Nephron (organoid): Measurements from ENCODE around the gene COL6A2.
"Not testable (repeated sequence)": the region's sequence is repeated elsewhere in the genome, so short reads cannot be mapped to it uniquely, and the experiment has no call there.

Experiments used
- H3K27ac Mint-ChIP-seq, 3 experiments: 2 replicates each; pipeline ENCODE4 v1.8.0; 2020; ENCODE audit warnings: mixed read lengths in 3 of 3, mild to moderate bottlenecking in 2 of 3, moderate library complexity in 1 of 3
- H3K27me3 Mint-ChIP-seq: 2 replicates; pipeline ENCODE4 v1.8.0; 2021; ENCODE audit warnings: low read depth, mild to moderate bottlenecking, moderate library complexity, mixed read lengths
- H3K36me3 Mint-ChIP-seq: 2 replicates; pipeline ENCODE4 v1.8.0; 2020; ENCODE audit warnings: low read depth, mixed read lengths
- H3K4me1 Mint-ChIP-seq: 2 replicates; pipeline ENCODE4 v1.8.0; 2020; ENCODE audit warnings: mixed read lengths
- H3K4me3 Mint-ChIP-seq, 3 experiments: 2 replicates each; pipeline ENCODE4 v1.8.0; 2020; ENCODE audit warnings: mild to moderate bottlenecking in 3 of 3, mixed read lengths in 3 of 3, moderate library complexity in 2 of 3
- H3K9me3 Mint-ChIP-seq: 2 replicates; pipeline ENCODE4 v1.8.0; 2020; ENCODE audit warnings: mixed read lengths
- CTCF ChIP-seq, 3 experiments: fragments of 200-600 bp; sonication (generic); IDR thresholded peaks; one replicate each; pipeline ENCODE4 v1.5.0; 2021; ENCODE audit warnings: antibody characterized with exemption in 3 of 3; ENCODE audit not compliant: unreplicated experiment in 3 of 3

COL6A2 gene

GRCh38 chr21:46067505-46068201, 30.3 kb upstream of the COL6A2 start:
- no peaks in the 10 kb centered on the region for H3K9me3 Mint-ChIP-seq
- TF ChIP-seq CTCF (IDR thresholded peaks at IDR 0.05; ENCODE audit: unreplicated experiment in 3 of 3) = no peak
- peak overlapping the region; percentile 89 to 98 (median 94) for H3K27ac Mint-ChIP-seq
- H3K4me1 Mint-ChIP-seq = peaks cover 48% of the 10 kb centered on the region
- H3K4me3 Mint-ChIP-seq = peak overlapping the region in 1 of 3 experiments; percentile 21
- H3K27me3 Mint-ChIP-seq = peaks cover 13% of the 10 kb centered on the region
- no peaks in the 10 kb centered on the region for H3K36me3 Mint-ChIP-seq

GRCh38 chr21:46068516-46069079, 29.3 kb upstream of the COL6A2 start:
- no peak overlapping the region for H3K4me3 Mint-ChIP-seq
- H3K27ac Mint-ChIP-seq = peak overlapping the region; percentile 76 to 98 (median 89)
- no peak for TF ChIP-seq CTCF (IDR thresholded peaks at IDR 0.05; ENCODE audit: unreplicated experiment in 3 of 3)
- no peaks in the 10 kb centered on the region for H3K36me3 Mint-ChIP-seq
- peaks cover 48% of the 10 kb centered on the region for H3K4me1 Mint-ChIP-seq
- H3K9me3 Mint-ChIP-seq = no peaks in the 10 kb centered on the region
- H3K27me3 Mint-ChIP-seq = peaks cover 13% of the 10 kb centered on the region

- Mint-ChIP-seq H3K27me3 (peaks cover 13% of the 10 kb centered on the region), H3K4me1 (peaks cover 46% of the 10 kb centered on the region), H3K9me3 (no peaks in the 10 kb centered on the region), H3K36me3 (no peaks in the 10 kb centered on the region), H3K27ac (peak overlapping the region; percentile 46 to 98 (median 76)), H3K4me3 (peak overlapping the region in 1 of 3 experiments; percentile 70)
- TF ChIP-seq CTCF (IDR thresholded peaks at IDR 0.05; ENCODE audit: unreplicated experiment in 3 of 3) = no peak
Observed at GRCh38 chr21:46069166-46069565, 28.7 kb upstream of the COL6A2 start.

GRCh38 chr21:46069719-46070279, 28.1 kb upstream of the COL6A2 start:
- Mint-ChIP-seq H3K9me3 (no peaks in the 10 kb centered on the region), H3K4me3 (peak overlapping the region in 1 of 3 experiments; percentile 70), H3K27ac (peak overlapping the region; percentile 46 to 98 (median 76)), H3K4me1 (peaks cover 43% of the 10 kb centered on the region), H3K27me3 (peaks cover 13% of the 10 kb centered on the region), H3K36me3 (no peaks in the 10 kb centered on the region)
- TF ChIP-seq CTCF (IDR thresholded peaks at IDR 0.05; ENCODE audit: unreplicated experiment in 3 of 3) = no peak

GRCh38 chr21:46071082-46071481, 26.8 kb upstream of the COL6A2 start:
- H3K9me3 Mint-ChIP-seq = no peaks in the 10 kb centered on the region
- peaks cover 13% of the 10 kb centered on the region for H3K27me3 Mint-ChIP-seq
- no peak for TF ChIP-seq CTCF (IDR thresholded peaks at IDR 0.05; ENCODE audit: unreplicated experiment in 3 of 3)

GRCh38 chr21:46076724-46077123, 21.2 kb upstream of the COL6A2 start:
- not testable (repeated sequence) for H3K27ac Mint-ChIP-seq, H3K9me3 Mint-ChIP-seq, H3K36me3 Mint-ChIP-seq, H3K4me3 Mint-ChIP-seq, H3K27me3 Mint-ChIP-seq
- peaks cover 21% of the 10 kb centered on the region for H3K4me1 Mint-ChIP-seq

More at GRCh38 chr21:46071082-46071481, 26.8 kb upstream of the COL6A2 start:
- Mint-ChIP-seq H3K27ac (no peak overlapping the region), H3K4me1 (peaks cover 32% of the 10 kb centered on the region), H3K36me3 (no peaks in the 10 kb centered on the region), H3K4me3 (no peak overlapping the region)
